Parathyroid adenoma (tissue), 2 donors: ENCODE measurements around the gene RPUSD1.
"Not testable (repeated sequence)": the region's sequence is repeated elsewhere in the genome, so short reads cannot be mapped to it uniquely, and the experiment has no call there.

Experiments
- H2AFZ ChIP-seq: fragments of 300-600 bp; sonication (generic); one replicate; pipeline ENCODE4 v1.7.0; 2017; ENCODE audit warnings: antibody characterized with exemption, mild to moderate bottlenecking
- H3K27ac ChIP-seq: fragments of 300-600 bp; sonication (generic); one replicate; pipeline ENCODE4 v1.7.0; 2017
- H3K27me3 ChIP-seq: fragments of 300-600 bp; sonication (generic); one replicate; pipeline ENCODE4 v1.7.0; 2017; ENCODE audit warnings: low read length; ENCODE audit not compliant: control insufficient read depth, insufficient read depth
- H3K36me3 ChIP-seq: fragments of 300-600 bp; sonication (generic); one replicate; pipeline ENCODE4 v1.7.0; 2017; ENCODE audit warnings: low read length; ENCODE audit not compliant: control insufficient read depth, insufficient read depth
- H3K4me1 ChIP-seq: fragments of 300-600 bp; sonication (generic); one replicate; pipeline ENCODE4 v1.7.0; 2017; ENCODE audit warnings: control low read depth
- H3K4me2 ChIP-seq: fragments of 300-600 bp; sonication (generic); one replicate; pipeline ENCODE4 v1.7.0; 2017; ENCODE audit warnings: low read length
- H3K4me3 ChIP-seq: fragments of 300-600 bp; sonication (generic); one replicate; pipeline ENCODE4 v1.7.0; 2017; ENCODE audit warnings: low read depth, low read length
- H3K79me2 ChIP-seq: fragments of 300-600 bp; sonication (generic); one replicate; pipeline ENCODE4 v1.7.0; 2017; ENCODE audit warnings: control low read depth
- H3K9ac ChIP-seq: fragments of 300-600 bp; sonication (generic); one replicate; pipeline ENCODE4 v1.7.0; 2017; ENCODE audit warnings: mild to moderate bottlenecking
- H3K9me3 ChIP-seq: fragments of 300-600 bp; sonication (generic); one replicate; pipeline ENCODE4 v1.7.0; 2017; ENCODE audit warnings: low read length; ENCODE audit not compliant: control insufficient read depth
- TF ChIP-seq, protein P1 (sequence below): fragments of 300-600 bp; sonication (generic); IDR thresholded peaks from one replicate; pipeline ENCODE4 v1.7.0; 2017; ENCODE audit warnings: antibody characterized with exemption, mild to moderate bottlenecking
- donor health status: primary hyperparathyroidism.

RPUSD1 gene

GRCh38 chr16:747978-748746 lies 40.0 kb downstream of the RPUSD1 start:
- Histone ChIP-seq H3K4me1 (no peaks in the 10 kb centered on the region), H3K36me3 (no peaks in the 10 kb centered on the region), H3K9me3 (no peaks in the 10 kb centered on the region), H3K9ac (no peak overlapping the region), H3K79me2 (no peaks in the 10 kb centered on the region), H3K27ac (no peak overlapping the region), H3K4me2 (no peak overlapping the region), H3K27me3 (no peaks in the 10 kb centered on the region), H3K4me3 (no peak overlapping the region), H2AFZ (no peak overlapping the region)
- TF ChIP-seq, protein P1, sequence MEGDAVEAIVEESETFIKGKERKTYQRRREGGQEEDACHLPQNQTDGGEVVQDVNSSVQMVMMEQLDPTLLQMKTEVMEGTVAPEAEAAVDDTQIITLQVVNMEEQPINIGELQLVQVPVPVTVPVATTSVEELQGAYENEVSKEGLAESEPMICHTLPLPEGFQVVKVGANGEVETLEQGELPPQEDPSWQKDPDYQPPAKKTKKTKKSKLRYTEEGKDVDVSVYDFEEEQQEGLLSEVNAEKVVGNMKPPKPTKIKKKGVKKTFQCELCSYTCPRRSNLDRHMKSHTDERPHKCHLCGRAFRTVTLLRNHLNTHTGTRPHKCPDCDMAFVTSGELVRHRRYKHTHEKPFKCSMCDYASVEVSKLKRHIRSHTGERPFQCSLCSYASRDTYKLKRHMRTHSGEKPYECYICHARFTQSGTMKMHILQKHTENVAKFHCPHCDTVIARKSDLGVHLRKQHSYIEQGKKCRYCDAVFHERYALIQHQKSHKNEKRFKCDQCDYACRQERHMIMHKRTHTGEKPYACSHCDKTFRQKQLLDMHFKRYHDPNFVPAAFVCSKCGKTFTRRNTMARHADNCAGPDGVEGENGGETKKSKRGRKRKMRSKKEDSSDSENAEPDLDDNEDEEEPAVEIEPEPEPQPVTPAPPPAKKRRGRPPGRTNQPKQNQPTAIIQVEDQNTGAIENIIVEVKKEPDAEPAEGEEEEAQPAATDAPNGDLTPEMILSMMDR, result no peak

DNA sequence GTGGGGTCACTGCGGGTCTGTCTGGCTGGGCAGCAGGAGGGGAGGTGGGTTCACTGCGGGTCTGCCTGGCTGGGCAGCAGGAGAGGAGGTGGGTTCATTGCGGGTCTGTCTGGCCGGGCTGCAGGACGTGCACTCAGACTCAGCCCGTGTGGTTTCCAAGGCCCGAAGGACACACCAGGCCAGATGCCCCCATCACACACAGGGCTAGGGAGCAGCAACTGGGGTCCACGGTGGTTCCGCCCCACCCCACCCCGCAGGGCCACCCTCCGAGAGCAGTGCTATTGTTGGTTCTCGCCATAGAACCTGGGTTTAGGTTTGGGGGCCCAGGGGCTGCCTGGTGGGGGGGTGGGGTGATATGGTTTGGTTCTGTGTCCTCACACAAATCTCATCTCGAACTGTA lies 41.5 kb downstream of the RPUSD1 start:
- Histone ChIP-seq H3K27ac (no peak overlapping the region), H3K4me3 (no peak overlapping the region), H3K36me3 (no peaks in the 10 kb centered on the region), H2AFZ (no peak overlapping the region), H3K4me1 (no peaks in the 10 kb centered on the region), H3K79me2 (no peaks in the 10 kb centered on the region), H3K9ac (no peak overlapping the region), H3K4me2 (no peak overlapping the region), H3K9me3 (no peaks in the 10 kb centered on the region), H3K27me3 (no peaks in the 10 kb centered on the region)
- TF ChIP-seq, protein P1, result no peak

DNA sequence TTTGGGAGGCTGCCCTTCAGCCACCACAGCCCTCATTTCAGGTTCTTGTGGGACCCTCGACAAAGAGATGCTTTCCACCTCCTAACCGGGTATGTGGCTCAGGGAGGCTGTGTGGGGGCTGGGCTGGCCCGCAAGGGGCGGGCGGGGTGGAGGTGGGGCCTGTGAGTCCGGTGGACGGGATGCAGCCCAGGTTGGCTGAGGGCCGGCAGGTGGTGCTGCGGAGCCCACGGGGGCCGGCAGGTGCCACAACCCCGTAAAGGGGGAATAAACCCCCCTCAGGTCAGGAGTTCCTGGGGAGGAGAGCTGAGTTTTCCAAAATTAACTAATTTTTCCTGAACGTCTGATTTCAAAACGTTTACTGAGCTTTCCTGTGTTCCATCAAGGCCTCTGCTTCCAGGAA lies 42.4 kb downstream of the RPUSD1 start:
- no peak overlapping the region for H3K4me3 ChIP-seq
- H3K36me3 ChIP-seq, result no peaks in the 10 kb centered on the region
- H2AFZ ChIP-seq, result no peak overlapping the region
- H3K4me2 ChIP-seq, result no peak overlapping the region
- no peaks in the 10 kb centered on the region for H3K79me2 ChIP-seq
- H3K4me1 ChIP-seq, result no peaks in the 10 kb centered on the region
- H3K9me3 ChIP-seq, result no peaks in the 10 kb centered on the region
- H3K27ac ChIP-seq, result no peak overlapping the region
- H3K9ac ChIP-seq, result no peak overlapping the region
- no peaks in the 10 kb centered on the region for H3K27me3 ChIP-seq
- TF ChIP-seq, protein P1, result peak; percentile 48

DNA sequence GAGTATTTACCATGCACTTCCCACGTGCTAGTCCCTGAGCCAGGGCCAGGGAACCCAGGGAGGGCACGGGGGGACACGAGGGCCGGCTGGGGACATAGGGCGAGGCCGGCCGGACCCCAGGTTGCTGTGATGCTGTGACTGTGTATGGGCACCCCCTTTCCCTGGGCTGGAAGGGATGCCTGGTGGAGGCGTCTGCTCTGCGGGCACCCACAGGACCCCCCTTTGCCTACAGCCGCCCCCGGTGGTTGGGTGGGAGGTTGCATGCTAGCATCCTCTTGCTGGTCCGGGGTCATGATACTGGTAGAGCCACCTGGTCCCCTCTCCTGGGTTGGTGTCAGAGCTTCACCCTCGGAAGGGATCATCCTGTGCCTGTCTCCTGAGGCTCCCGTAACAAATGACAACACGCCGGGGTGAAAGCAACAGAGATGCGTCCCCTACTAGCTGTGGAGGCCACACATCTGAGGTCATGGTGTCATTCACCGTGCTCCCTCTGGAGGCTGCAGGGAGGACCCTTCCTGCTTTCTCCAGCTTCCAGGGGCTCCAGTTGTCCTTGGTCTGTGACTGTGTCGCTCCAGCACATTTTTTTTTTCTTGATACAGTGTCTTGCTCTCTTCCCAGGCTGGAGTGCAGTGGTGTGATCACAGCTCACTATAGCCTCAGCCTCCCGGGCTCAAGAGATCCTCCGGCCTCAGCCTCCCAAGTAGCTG lies 44.2 kb downstream of the RPUSD1 start:
- H3K4me2 ChIP-seq, result no peak overlapping the region
- H3K27me3 ChIP-seq, result no peaks in the 10 kb centered on the region
- TF ChIP-seq, protein P1, result no peak
- peaks cover 2% of the 10 kb centered on the region for H3K4me1 ChIP-seq
- H3K79me2 ChIP-seq, result peaks cover 4% of the 10 kb centered on the region
- no peaks in the 10 kb centered on the region for H3K36me3 ChIP-seq
- H3K9me3 ChIP-seq, result no peaks in the 10 kb centered on the region
- no peak overlapping the region for H3K4me3 ChIP-seq
- H3K9ac ChIP-seq, result no peak overlapping the region
- no peak overlapping the region for H3K27ac ChIP-seq
- H2AFZ ChIP-seq, result no peak overlapping the region

DNA sequence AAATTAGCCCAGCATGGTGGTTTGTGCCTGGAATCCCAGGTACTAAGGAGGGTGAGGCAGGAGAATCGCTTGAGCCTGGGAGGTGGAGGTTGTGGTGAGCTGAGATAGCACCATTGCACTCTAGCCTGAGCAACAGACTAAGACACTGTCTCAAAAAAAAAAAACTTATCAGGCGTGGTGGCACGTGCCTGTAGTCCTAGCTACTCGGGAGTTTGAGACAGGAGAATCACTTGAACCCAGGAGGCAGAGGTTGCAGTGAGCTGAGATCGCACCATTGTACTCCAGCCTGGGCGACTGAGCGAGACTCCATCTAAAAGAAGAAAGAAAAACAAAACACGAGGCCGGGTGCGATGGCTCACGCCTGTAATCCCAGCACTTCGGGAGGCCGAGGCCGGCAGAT lies 45.3 kb downstream of the RPUSD1 start:
- H3K4me1 ChIP-seq, H3K4me2 ChIP-seq, H2AFZ ChIP-seq, H3K9ac ChIP-seq, H3K36me3 ChIP-seq, H3K9me3 ChIP-seq, H3K27ac ChIP-seq, H3K27me3 ChIP-seq, H3K79me2 ChIP-seq, H3K4me3 ChIP-seq: not testable (repeated sequence)
